ENCODE results near the gene UCK2. TPM values are rescaled to one million over a fixed set of nuclear protein-coding genes. Genes with fewer than 3 reads are reported as not detected.

The UCK2 gene
- total and polyA plus RNA-seq, 11 donors: 4.5 to 53.7 (median 13.9) TPM

- Histone ChIP-seq H3K36me3 (no peaks in the 10 kb centered on the region), H3K4me3 (no peak overlapping the region), H3K9me3 (peaks cover 0 to 4% (median 0%) of the 10 kb centered on the region in 12 donors), H3K4me1 (no peaks in the 10 kb centered on the region), H3K27me3 (no peaks in the 10 kb centered on the region), H3K27ac (no peak overlapping the region)
- ATAC-seq: no peak
- intact Hi-C loops (cut with DNase I): no loop called here
- no peak for DNase-seq
- TF ChIP-seq POLR2A (IDR thresholded peaks at IDR 0.05): no peak
- TF ChIP-seq, protein P1, sequence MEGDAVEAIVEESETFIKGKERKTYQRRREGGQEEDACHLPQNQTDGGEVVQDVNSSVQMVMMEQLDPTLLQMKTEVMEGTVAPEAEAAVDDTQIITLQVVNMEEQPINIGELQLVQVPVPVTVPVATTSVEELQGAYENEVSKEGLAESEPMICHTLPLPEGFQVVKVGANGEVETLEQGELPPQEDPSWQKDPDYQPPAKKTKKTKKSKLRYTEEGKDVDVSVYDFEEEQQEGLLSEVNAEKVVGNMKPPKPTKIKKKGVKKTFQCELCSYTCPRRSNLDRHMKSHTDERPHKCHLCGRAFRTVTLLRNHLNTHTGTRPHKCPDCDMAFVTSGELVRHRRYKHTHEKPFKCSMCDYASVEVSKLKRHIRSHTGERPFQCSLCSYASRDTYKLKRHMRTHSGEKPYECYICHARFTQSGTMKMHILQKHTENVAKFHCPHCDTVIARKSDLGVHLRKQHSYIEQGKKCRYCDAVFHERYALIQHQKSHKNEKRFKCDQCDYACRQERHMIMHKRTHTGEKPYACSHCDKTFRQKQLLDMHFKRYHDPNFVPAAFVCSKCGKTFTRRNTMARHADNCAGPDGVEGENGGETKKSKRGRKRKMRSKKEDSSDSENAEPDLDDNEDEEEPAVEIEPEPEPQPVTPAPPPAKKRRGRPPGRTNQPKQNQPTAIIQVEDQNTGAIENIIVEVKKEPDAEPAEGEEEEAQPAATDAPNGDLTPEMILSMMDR (IDR thresholded peaks at IDR 0.05): no peak
These were observed 130.9 kb downstream of the UCK2 start for GRCh38 chr1:165958306-165958705.

GRCh38 chr1:165960136-165960535 is 132.7 kb downstream of the UCK2 start:
- ATAC-seq (no peak), DNase-seq (no peak)
- 78 to 91% (median 82%) methylated on average over 2 of the region's 2 CpGs for WGBS, 4 donors
- Histone ChIP-seq H3K4me1 (no peaks in the 10 kb centered on the region), H3K4me3 (no peak overlapping the region), H3K9me3 (peaks cover 0 to 4% (median 0%) of the 10 kb centered on the region in 12 donors), H3K36me3 (no peaks in the 10 kb centered on the region), H3K27ac (no peak overlapping the region), H3K27me3 (no peaks in the 10 kb centered on the region)
- intact Hi-C loops (cut with DNase I): no loop called here
- TF ChIP-seq POLR2A (IDR thresholded peaks at IDR 0.05): no peak
- TF ChIP-seq, protein P1 (IDR thresholded peaks at IDR 0.05): no peak

- Histone ChIP-seq H3K27me3 (no peaks in the 10 kb centered on the region), H3K36me3 (no peaks in the 10 kb centered on the region), H3K27ac (no peak overlapping the region), H3K4me1 (no peaks in the 10 kb centered on the region), H3K9me3 (peaks cover 0 to 4% (median 0%) of the 10 kb centered on the region in 12 donors), H3K4me3 (no peak overlapping the region)
- intact Hi-C loops (cut with DNase I): no loop called here
- ATAC-seq: no peak
- no peak for DNase-seq
- TF ChIP-seq POLR2A (IDR thresholded peaks at IDR 0.05): no peak
- TF ChIP-seq, protein P1 (IDR thresholded peaks at IDR 0.05): no peak
- WGBS, 4 donors: 63 to 74% (median 66%) methylated on average over 2 of the region's 2 CpGs
These were observed 133.5 kb downstream of the UCK2 start for GRCh38 chr1:165960881-165961280.

Other genes with a start within 250 kb of the UCK2 start
- 1,000 to 10,000 TPM in 1 of 9 donors, 100 to 1,000 TPM in 8; 408 to 1,027 (median 747) TPM for gene MGST3, start 196.4 kb upstream of the UCK2 start, total RNA-seq
- 1,000 to 10,000 TPM in 1 of 2 donors, 100 to 1,000 TPM in 1; 399 to 1,314 TPM for gene MGST3, start 196.4 kb upstream of the UCK2 start, polyA plus RNA-seq
- 10 to 100 TPM; 51.1 to 77.0 (median 66.1) TPM for gene ALDH9A1, start 129.1 kb upstream of the UCK2 start, total RNA-seq
- gene ALDH9A1, start 129.1 kb upstream of the UCK2 start, polyA plus RNA-seq: 10 to 100 TPM; 21.6 to 41.6 TPM
- gene TMCO1, start 58.7 kb upstream of the UCK2 start, total RNA-seq: 10 to 100 TPM; 33.2 to 66.6 (median 54.3) TPM
- 100 to 1,000 TPM in 1 of 2 donors, 10 to 100 TPM in 1; 27.4 to 102 TPM for gene TMCO1, start 58.7 kb upstream of the UCK2 start, polyA plus RNA-seq

Measured in heart left ventricle (tissue), 16 donors.